ENCODE data around the gene PLB1. TPM values are rescaled to one million over a fixed set of nuclear protein-coding genes. Genes with fewer than 3 reads are reported as not detected.

The PLB1 gene
- total RNA-seq, 2 experiments from 2014 or later: 0.74 to 1.1 TPM

DNA sequence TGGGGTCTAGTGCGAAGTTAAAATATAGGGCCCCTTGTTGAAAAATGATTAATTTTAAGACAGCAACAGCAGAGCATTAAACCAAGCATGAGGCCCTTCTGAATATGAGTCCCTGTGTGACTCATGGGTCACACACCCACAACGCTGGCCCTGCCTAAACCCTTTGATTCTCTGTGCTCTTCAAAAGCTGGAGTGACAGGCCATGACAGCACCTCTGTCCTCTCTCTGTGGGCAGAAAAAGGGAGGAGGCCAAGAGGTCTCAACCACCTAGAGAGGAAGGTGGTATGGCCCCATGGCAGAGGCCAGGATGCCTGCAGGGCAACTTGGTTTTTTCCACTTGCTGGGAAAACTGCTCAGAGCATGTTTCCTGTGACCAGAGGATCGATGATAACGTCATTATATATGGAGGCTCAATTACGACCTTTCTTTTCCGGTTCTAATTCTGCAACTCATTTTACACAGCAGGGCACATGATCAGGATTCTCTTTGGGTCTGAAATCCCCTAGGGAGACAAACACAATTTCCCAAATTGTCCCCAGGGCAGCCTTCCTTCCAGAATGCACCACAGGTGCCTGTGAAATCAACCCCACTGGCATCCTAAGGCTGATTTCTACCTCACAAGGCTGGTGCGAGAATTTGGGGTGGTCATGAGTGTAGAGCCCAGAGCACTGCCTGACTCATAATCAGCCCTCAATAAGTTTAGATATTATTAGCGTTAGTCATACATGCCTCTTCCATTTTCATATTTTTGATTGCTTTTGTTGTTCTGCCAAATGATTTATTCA, 153.8 kb downstream of the PLB1 start:
- H3K27me3 Mint-ChIP-seq: peaks cover 1% of the 10 kb centered on the region
- H3K27ac Mint-ChIP-seq: no peak overlapping the region
- CTCF ChIA-PET: no interaction called here
- DNase-seq: no peak
- H3K4me1 Mint-ChIP-seq: peaks cover 13% of the 10 kb centered on the region
- H3K4me3 Mint-ChIP-seq: no peak overlapping the region
- POLR2A ChIA-PET: no interaction called here
- H3K9me3 Mint-ChIP-seq: no peaks in the 10 kb centered on the region
- H3K36me3 Mint-ChIP-seq (ENCODE audit: low read depth): no peaks in the 10 kb centered on the region

DNA sequence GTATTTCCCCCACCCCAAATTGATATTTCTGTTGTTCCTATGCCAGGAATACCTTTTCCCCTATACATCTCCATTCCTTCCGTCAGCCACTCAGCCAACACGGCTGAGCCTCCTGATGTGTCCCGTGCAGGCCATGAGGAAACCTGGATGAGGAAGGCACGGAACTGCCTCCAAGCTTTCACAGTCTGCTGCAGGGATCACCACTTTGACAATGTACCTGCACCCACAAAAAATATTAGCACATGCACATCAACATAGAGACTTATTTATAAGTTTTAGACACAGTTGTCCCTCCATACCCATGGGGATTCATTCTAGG, 154.4 kb downstream of the PLB1 start:
- Mint-ChIP-seq H3K4me1 (peaks cover 16% of the 10 kb centered on the region), H3K4me3 (no peak overlapping the region), H3K9me3 (no peaks in the 10 kb centered on the region), H3K36me3 (ENCODE audit: low read depth) (no peaks in the 10 kb centered on the region), H3K27ac (no peak overlapping the region), H3K27me3 (peaks cover under 1% of the 10 kb centered on the region)
- POLR2A ChIA-PET: no interaction called here
- CTCF ChIA-PET: no interaction called here
- no peak for DNase-seq

DNA sequence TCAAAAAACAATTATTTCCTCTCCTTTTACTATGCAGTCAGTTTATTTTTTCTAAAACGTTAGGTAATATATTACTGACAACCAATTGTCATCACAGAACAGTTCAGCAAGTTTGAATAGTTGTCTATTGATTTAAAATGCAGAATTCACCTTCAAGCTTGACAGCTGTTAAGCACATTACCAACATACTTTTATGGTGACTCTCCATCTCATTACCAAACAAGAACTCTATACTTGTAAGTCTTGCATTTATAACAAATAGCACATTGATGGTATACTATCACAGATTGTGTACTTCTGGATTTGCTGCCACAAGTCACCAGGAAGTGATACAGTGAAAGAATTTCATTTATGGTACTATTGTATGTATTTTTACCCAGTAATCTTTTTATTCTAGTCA, 156.4 kb downstream of the PLB1 start:
- Mint-ChIP-seq H3K4me3 (no peak overlapping the region), H3K4me1 (peaks cover 24% of the 10 kb centered on the region), H3K27ac (no peak overlapping the region), H3K36me3 (ENCODE audit: low read depth) (no peaks in the 10 kb centered on the region), H3K9me3 (no peaks in the 10 kb centered on the region), H3K27me3 (no peaks in the 10 kb centered on the region)
- no peak for DNase-seq
- ChIA-PET CTCF (interaction anchor here (0.6 kb wide), 1 partner anchor 56 kb away, joined by 3 read pairs; no protein-coding TSS in a partner anchor), POLR2A (no interaction called here)

DNA sequence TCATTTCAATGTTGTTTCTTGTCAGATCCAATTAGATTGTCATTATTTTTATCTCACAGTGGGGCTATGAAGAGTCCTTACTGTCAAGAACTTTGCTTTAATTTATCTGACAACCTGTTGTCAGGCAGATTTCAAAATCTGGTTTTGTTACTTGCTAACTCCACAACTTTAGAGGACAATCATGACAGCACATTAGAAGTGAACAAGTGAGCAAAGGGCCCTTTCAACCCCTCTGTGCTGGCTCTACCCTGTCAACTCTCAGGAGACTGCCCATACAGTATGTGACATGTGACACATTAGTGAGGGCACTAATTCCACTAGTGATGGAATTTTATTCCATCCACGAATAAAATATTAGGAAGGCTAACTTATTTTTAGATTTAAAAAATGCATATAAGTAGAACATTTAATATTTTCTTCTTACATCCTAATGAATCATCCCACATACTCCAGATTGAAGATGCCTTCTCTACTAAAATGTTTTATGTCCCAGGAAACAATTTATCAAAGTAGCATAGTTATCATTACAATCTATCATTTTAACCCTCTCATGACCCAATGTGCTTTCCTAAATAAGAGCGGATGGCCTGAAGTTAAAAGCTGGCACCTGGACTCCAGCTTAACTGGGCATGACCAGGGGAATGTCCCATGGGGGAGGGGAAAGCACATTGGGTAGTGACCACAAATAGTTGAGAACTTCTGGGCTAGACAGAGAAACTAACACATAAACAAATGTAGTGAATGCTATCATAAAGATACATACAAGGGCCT, 158.2 kb downstream of the PLB1 start:
- POLR2A ChIA-PET: no interaction called here
- no peak overlapping the region for H3K4me3 Mint-ChIP-seq
- no peak overlapping the region for H3K27ac Mint-ChIP-seq
- peaks cover 3% of the 10 kb centered on the region for H3K27me3 Mint-ChIP-seq
- H3K9me3 Mint-ChIP-seq: no peaks in the 10 kb centered on the region
- CTCF ChIA-PET: interaction anchor here (1.8 kb wide), 1 partner anchor 23 kb away, joined by 3 read pairs; no protein-coding TSS in a partner anchor
- no peak for DNase-seq
- peaks cover under 1% of the 10 kb centered on the region for H3K36me3 Mint-ChIP-seq (ENCODE audit: low read depth)
- peaks cover 29% of the 10 kb centered on the region for H3K4me1 Mint-ChIP-seq

DNA sequence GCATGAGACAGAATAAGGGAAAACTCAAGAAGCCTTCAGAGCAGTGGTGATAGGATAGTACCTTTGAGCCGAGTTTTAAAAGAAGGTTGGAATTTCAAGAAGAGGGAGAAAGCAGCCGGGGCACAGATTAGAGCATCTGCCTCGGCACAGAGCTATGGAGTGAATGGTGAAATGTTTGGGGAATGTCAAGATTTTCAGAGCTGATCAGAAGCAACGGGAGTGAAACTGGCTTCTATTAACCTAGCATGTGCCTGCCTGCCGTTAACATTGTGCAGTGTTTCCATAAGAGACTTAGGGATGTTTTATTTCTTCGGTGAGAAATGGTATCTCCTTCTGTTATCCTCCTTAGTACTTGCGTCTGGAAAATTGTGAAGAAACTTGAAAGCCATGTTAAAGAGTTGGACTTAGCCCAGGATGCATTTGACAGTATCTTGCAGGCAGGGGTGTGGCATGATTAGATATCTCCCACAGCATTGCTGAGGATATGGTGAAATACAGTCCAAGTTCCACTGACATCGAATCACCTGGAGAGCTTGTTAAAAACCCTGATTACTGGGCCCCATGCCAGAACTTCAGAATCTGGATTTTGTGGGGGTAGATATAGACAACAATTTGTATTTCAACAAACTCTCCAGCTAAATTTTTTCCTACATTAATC, 158.9 kb downstream of the PLB1 start:
- no peak for DNase-seq
- H3K4me1 Mint-ChIP-seq: peaks cover 24% of the 10 kb centered on the region
- H3K4me3 Mint-ChIP-seq: no peak overlapping the region
- ChIA-PET CTCF (interaction anchor here (1.0 to 1.8 kb wide), 2 partner anchors 22 to 76 kb away, joined by 3 read pairs; no protein-coding TSS in a partner anchor), POLR2A (no interaction called here)
- peaks cover 2% of the 10 kb centered on the region for H3K36me3 Mint-ChIP-seq (ENCODE audit: low read depth)
- H3K9me3 Mint-ChIP-seq: no peaks in the 10 kb centered on the region
- no peak overlapping the region for H3K27ac Mint-ChIP-seq
- peaks cover 3% of the 10 kb centered on the region for H3K27me3 Mint-ChIP-seq

DNA sequence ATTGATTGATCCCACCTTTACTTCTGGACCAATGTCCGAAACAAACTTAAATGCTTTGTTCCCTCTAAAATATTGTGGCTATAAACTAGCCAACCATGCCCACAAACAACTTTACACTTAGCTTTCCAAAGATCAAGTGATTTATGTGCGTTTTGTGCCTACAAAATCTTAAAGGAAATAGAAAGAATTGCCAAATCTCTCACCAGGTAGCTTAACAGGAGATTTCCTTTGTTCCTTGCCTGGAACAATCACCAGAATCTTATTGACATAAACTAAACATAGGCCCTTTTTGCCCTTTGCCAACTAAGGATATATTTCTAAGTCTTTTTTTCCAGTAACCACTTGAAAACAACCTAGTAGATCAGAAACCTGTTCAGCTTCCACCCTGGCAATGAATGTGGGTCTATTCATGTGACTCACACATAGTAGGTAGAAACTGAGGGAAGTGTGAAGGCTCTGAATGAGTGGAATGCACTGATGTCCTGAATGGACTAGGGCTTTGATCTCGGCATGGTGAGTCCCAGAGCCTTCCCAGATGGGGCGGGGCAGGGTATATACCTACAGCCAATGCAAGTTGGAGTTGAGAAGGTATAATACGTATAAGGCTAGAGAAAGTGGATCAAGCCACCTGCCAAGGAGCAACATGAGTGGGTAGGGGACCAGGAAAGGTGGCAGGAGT, 161.2 kb downstream of the PLB1 start:
- ChIA-PET CTCF (no interaction called here), POLR2A (no interaction called here)
- H3K4me3 Mint-ChIP-seq: no peak overlapping the region
- H3K4me1 Mint-ChIP-seq: peaks cover 21% of the 10 kb centered on the region
- H3K9me3 Mint-ChIP-seq: no peaks in the 10 kb centered on the region
- peaks cover 2% of the 10 kb centered on the region for H3K36me3 Mint-ChIP-seq (ENCODE audit: low read depth)
- DNase-seq: no peak
- no peak overlapping the region for H3K27ac Mint-ChIP-seq
- H3K27me3 Mint-ChIP-seq: peaks cover 3% of the 10 kb centered on the region

DNA sequence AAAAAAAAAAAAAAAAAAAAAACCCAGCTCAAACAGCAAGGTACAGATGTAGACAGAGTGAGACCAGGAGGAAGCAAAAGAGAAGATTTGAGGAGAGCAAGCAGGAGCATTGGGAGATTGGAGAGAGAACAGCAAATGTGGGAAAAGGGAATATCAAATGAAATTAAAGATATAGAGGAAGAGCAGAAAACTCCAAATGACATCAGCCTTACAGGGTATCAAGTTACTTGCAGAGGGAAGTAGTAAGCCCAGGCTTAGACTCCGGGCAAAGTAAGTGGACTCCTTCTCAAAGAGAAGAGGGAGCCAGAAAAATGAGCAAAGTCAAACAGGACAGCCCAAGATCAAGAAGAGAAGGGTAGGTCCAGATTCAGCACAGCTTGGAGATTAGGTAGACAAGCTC, 162.5 kb downstream of the PLB1 start:
- POLR2A ChIA-PET: no interaction called here

DNA sequence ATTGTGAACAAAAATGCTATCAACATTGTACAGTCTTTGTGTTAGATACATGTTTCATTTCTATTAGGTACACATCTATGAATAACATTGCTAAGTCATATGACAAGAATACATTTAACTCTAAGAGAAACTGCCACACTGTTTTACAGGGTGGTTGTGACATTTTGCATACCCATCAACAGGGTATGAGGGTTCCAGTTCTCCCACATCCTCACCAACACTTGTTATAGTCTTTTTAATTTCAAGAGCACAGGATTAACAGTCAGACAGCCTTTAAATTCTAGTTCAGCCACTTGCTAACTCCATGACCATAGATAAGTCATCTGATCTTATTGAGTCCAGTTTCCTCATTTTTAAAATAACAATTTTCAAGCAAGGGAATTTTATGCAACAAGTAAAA, 163.3 kb downstream of the PLB1 start:
- Mint-ChIP-seq H3K9me3 (no peaks in the 10 kb centered on the region), H3K4me3 (no peak overlapping the region), H3K36me3 (ENCODE audit: low read depth) (peaks cover 2% of the 10 kb centered on the region), H3K4me1 (peaks cover 21% of the 10 kb centered on the region), H3K27ac (no peak overlapping the region), H3K27me3 (peaks cover 3% of the 10 kb centered on the region)
- ChIA-PET POLR2A (no interaction called here), CTCF (no interaction called here)
- no peak for DNase-seq

More for the DNA sequence above, 162.5 kb downstream of the PLB1 start:
- Mint-ChIP-seq H3K9me3 (no peaks in the 10 kb centered on the region), H3K36me3 (ENCODE audit: low read depth) (peaks cover 2% of the 10 kb centered on the region), H3K4me1 (peaks cover 21% of the 10 kb centered on the region), H3K4me3 (no peak overlapping the region), H3K27ac (no peak overlapping the region), H3K27me3 (peaks cover 3% of the 10 kb centered on the region)
- CTCF ChIA-PET: interaction anchor here (0.7 kb wide), 1 partner anchor 8 kb away, joined by 3 read pairs; no protein-coding TSS in a partner anchor
- DNase-seq: no peak

DNA sequence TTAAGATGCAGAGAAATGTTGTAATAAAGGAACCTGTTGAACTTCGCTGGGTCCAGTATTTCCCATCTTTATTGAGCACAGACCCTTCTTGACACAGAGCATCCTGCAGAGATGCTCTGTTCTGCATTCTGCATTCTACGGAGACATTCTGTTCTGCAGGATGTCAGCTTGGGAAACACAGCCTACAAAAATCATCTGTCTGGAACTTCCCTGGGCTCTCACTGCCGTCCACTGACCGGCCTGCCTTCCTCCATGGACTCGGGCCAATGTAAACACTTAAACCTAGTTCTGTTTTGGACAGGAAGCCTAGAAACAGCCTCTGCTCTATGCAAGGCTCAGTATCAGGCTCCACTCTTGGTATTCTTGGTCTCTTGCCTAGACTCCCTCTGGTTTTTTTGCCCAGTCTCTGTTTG, 165.7 kb downstream of the PLB1 start:
- no peaks in the 10 kb centered on the region for H3K9me3 Mint-ChIP-seq
- CTCF ChIA-PET: interaction anchor here (2.4 kb wide), 1 partner anchor 11 kb away, joined by 5 read pairs; no protein-coding TSS in a partner anchor

DNA sequence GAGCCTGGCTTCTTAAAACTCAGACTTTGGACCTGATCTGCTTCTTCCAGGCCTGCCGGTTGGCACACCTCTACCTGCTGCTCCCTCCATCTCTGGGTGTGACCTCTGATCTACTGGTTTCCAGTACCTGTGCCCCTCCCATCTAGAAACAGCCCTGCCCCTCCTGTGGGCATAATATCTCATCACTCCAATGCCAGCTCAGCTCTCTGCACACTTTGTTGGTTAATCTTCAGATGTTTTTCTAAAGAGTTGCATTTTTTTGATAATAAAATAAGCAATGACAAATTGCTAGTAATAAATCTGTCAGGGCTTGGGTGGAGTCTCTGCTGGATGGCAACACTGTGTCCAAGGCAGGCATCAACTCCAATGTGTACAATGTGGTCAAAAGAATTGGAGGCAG, 166.2 kb downstream of the PLB1 start:
- Mint-ChIP-seq H3K4me3 (no peak overlapping the region), H3K9me3 (no peaks in the 10 kb centered on the region), H3K4me1 (peaks cover 12% of the 10 kb centered on the region), H3K27ac (no peak overlapping the region), H3K36me3 (ENCODE audit: low read depth) (peaks cover 2% of the 10 kb centered on the region), H3K27me3 (peaks cover 3% of the 10 kb centered on the region)
- DNase-seq: no peak
- ChIA-PET POLR2A (no interaction called here), CTCF (interaction anchor here (2.4 kb wide), 1 partner anchor 10 kb away, joined by 9 read pairs; no protein-coding TSS in a partner anchor)

More for the DNA sequence above, 165.7 kb downstream of the PLB1 start:
- DNase-seq: no peak
- Mint-ChIP-seq H3K36me3 (ENCODE audit: low read depth) (peaks cover 2% of the 10 kb centered on the region), H3K4me3 (no peak overlapping the region), H3K4me1 (peaks cover 13% of the 10 kb centered on the region), H3K27me3 (peaks cover 3% of the 10 kb centered on the region), H3K27ac (no peak overlapping the region)
- POLR2A ChIA-PET: no interaction called here

DNA sequence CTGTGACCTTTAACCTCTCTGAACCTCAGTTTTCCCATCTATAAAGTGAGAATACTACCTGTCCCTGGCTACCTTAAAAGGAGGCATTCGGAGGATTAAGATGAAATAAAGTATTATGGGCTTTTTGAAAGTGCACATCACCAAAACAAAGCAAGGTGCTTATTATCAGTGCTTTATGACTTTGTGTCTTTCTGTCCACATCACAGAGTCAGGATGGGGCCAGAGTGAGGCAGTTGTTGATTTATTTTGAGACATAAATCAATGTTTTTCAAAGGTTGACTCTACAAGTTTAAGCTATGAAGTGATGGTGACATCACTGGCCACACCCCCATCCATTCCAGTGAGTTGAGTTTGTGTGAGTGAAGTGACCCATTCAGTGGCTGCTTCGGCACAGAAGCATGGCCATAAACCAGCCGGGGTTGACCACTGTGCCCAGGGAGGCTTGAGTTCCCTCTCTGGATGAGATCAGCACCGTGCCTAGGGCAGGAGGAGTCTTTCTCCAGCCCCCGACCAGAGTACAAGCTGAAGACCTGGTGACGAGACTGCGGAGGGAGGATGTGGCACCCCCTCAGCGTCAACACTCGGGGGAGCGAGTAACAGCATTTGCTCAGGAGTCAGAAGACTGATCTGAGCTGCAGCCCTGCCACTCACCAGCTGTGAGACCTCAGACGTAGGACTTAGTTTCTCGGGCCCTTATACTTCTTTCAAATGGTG, 166.8 kb downstream of the PLB1 start:
- Mint-ChIP-seq H3K27ac (no peak overlapping the region), H3K4me1 (peaks cover 6% of the 10 kb centered on the region), H3K36me3 (ENCODE audit: low read depth) (peaks cover 2% of the 10 kb centered on the region), H3K9me3 (no peaks in the 10 kb centered on the region), H3K27me3 (peaks cover 3% of the 10 kb centered on the region), H3K4me3 (no peak overlapping the region)
- ChIA-PET CTCF (interaction anchor here (1.2 to 2.4 kb wide), 5 partner anchors 10 to 57 kb away, joined by 3 to 9 read pairs (median 6); no protein-coding TSS in a partner anchor), POLR2A (no interaction called here)
- no peak for DNase-seq

DNA sequence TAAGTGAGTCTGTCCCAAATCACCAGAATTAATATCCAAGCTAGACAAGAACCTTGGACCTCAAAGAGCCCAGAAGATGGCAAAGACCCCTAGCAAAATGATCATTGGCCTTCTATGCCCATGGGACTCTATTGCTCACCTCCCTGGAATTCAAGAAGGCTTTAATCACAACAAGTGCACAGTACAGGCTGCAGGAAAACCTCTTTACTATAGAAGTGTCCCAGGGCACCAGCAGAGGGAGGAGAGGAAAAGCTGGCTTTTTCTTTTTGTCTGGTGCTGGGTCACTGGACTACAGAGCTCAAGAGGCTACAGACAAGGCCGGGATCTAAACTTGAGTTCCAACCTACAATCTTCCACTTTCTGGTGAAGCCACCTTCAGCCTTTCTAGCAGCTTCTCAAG, 167.5 kb downstream of the PLB1 start:
- H3K36me3 Mint-ChIP-seq (ENCODE audit: low read depth): peaks cover 2% of the 10 kb centered on the region
- no peak overlapping the region for H3K27ac Mint-ChIP-seq
- POLR2A ChIA-PET: no interaction called here
- no peak overlapping the region for H3K4me3 Mint-ChIP-seq
- H3K27me3 Mint-ChIP-seq: peaks cover 1% of the 10 kb centered on the region
- H3K4me1 Mint-ChIP-seq: peaks cover under 1% of the 10 kb centered on the region
- DNase-seq: no peak
- no peaks in the 10 kb centered on the region for H3K9me3 Mint-ChIP-seq
- CTCF ChIA-PET: interaction anchor here (1.2 to 2.4 kb wide), 5 partner anchors 9 to 56 kb away, joined by 3 to 9 read pairs (median 6); no protein-coding TSS in a partner anchor
